Tibial nerve (tissue), 4 donors: ENCODE measurements around the gene GPR3. TPM values are rescaled to one million over a fixed set of nuclear protein-coding genes. Genes with fewer than 3 reads are reported as not detected.
A peak's percentile ranks its signal among the peaks of the same experiment; 100 is the strongest.

Experiments
- DNase-seq, 2 donors: peaks; one replicate each; pipeline ENCODE4 v3.0.0-alpha.2; 2019; ENCODE audit warnings: low spot score in 2 of 2
- H3K27ac ChIP-seq, 4 donors: fragments of 200-600 bp; sonication (generic) in 3 of 4; one replicate each; pipeline ENCODE4 v1.5.1; 2017 to 2019; ENCODE audit warnings: mild to moderate bottlenecking in 1 of 4
- H3K27me3 ChIP-seq, 2 donors: fragments of 200-600 bp; sonication (generic) in 1 of 2; one replicate each; pipeline versions ENCODE4 v1.5.1 to v1.6.0; 2017 to 2019
- H3K36me3 ChIP-seq, 3 donors: fragments of 200-600 bp; sonication (generic); one replicate each; pipeline ENCODE4 v1.5.1; 2018 to 2019
- H3K4me1 ChIP-seq, 4 donors: fragments of 200-600 bp; sonication (generic) in 3 of 4; one replicate each; pipeline ENCODE4 v1.5.1; 2017 to 2019
- H3K4me3 ChIP-seq, 4 donors: fragments of 200-600 bp; sonication (generic) in 3 of 4; one replicate each; pipeline ENCODE4 v1.5.1; 2017 to 2019; ENCODE audit warnings: mild to moderate bottlenecking in 1 of 4, moderate library complexity in 1 of 4
- H3K9me3 ChIP-seq, 4 donors: fragments of 200-600 bp; sonication (generic) in 3 of 4; one replicate each; pipeline ENCODE4 v1.5.1; 2017 to 2019
- EP300 ChIP-seq, 2 donors: sonication (generic); formaldehyde crosslinking; IDR thresholded peaks; one replicate each; pipeline ENCODE4 v1.6.1; 2017; ENCODE audit warnings: antibody characterized with exemption in 2 of 2, mild to moderate bottlenecking in 1 of 2
- POLR2A ChIP-seq, 2 donors: fragments of 450-650 bp; IDR thresholded peaks; one replicate each; pipeline ENCODE4 v1.6.1; 2017; ENCODE audit warnings: antibody characterized with exemption in 2 of 2, mild to moderate bottlenecking in 2 of 2, moderate library complexity in 2 of 2
- WGBS, 2 donors: methylation state at CpG; one replicate each; pipeline ENCODE4 v1.1.5; 2018; 5-methylcytosine and 5-hydroxymethylcytosine counted together
- total RNA-seq, 4 donors: library from RNA; depleted of rRNA; stranded (reverse); fragments of >200 nt; gene quantifications; one replicate each; pipeline ENCODE4 v1.1.0, GENCODE V29; 2016
- TF ChIP-seq, protein P1 (sequence below), 5 experiments: fragments of 200-600 bp in 3 of 5; fragments of 450-650 bp in 2 of 5; sonication (generic) in 3 of 5; IDR thresholded peaks; one replicate each; pipeline ENCODE4 v1.5.1; 2016 to 2019; ENCODE audit warnings: antibody characterized with exemption in 5 of 5, mild to moderate bottlenecking in 3 of 5, moderate library complexity in 2 of 5

Gene GPR3
- total RNA-seq, 4 donors from 2014 or later = not detected

DNA sequence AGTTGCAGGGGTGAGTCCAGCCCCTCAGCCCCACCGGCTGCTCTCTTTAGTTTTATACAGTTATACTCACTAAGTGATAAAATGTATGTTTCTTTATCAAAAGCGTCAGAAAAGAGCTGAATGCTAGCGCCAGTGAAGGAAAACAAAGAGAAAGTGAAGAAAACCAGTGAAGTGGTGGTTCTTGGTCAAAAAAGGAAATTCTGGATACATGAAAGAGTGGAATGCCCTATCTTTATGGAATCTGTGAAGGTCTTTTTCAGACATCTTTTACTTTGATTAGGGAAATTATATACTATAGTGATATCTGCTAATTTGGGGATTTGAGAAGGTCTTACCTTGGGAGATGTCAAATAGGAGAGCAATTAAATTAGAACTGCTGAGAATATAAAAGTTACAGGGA, 41.3 kb downstream of the GPR3 start:
- H3K4me3 ChIP-seq = no peak overlapping the region
- TF ChIP-seq EP300 (IDR thresholded peaks at IDR 0.05) (no peak), POLR2A (IDR thresholded peaks at IDR 0.05) (no peak)
- TF ChIP-seq, protein P1, sequence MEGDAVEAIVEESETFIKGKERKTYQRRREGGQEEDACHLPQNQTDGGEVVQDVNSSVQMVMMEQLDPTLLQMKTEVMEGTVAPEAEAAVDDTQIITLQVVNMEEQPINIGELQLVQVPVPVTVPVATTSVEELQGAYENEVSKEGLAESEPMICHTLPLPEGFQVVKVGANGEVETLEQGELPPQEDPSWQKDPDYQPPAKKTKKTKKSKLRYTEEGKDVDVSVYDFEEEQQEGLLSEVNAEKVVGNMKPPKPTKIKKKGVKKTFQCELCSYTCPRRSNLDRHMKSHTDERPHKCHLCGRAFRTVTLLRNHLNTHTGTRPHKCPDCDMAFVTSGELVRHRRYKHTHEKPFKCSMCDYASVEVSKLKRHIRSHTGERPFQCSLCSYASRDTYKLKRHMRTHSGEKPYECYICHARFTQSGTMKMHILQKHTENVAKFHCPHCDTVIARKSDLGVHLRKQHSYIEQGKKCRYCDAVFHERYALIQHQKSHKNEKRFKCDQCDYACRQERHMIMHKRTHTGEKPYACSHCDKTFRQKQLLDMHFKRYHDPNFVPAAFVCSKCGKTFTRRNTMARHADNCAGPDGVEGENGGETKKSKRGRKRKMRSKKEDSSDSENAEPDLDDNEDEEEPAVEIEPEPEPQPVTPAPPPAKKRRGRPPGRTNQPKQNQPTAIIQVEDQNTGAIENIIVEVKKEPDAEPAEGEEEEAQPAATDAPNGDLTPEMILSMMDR (IDR thresholded peaks at IDR 0.05) = no peak
- peak overlapping the region in 2 of 4 donors; percentile 76 to 90 for H3K27ac ChIP-seq
- H3K36me3 ChIP-seq = no peaks in the 10 kb centered on the region
- peaks cover 0 to 100% (median 91%) of the 10 kb centered on the region in 4 donors for H3K4me1 ChIP-seq
- no peaks in the 10 kb centered on the region for H3K27me3 ChIP-seq
- no peaks in the 10 kb centered on the region for H3K9me3 ChIP-seq
- no peak for DNase-seq
- 84 to 93% methylated on average over 3 of the region's 3 CpGs for WGBS, 2 donors

DNA sequence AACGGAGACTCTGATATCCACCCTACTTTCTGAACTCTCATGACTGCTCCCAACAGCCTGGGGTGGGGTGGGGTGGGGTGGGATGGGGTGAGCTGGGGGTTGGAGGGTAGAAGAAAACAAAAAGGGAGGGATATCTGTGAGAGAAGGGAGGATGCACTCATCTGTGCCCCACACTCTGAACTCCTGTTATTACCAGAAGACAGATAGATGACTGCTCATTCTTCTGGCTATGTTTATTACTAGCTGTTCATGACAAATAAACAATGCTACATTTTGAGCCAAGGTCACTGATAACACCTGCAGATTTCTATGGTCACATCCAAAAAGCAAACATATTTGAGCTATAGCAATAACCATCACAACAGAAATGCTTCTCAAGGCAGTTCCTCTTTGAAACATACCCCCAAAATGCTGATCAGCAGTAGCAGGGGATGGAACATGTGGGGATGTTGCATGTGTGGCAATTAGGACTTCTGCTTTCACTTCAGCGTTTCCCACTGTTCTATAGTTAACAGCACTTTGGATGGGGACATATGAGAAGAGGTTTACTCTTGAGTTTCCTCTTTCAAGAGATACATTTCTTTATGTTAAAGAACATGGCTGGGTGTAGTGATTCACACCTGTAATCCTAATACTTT, 43.3 kb downstream of the GPR3 start:
- H3K27me3 ChIP-seq = no peaks in the 10 kb centered on the region
- 52 to 57% methylated on average over 2 of the region's 2 CpGs for WGBS, 2 donors
- peaks cover 0 to 94% (median 78%) of the 10 kb centered on the region in 4 donors for H3K4me1 ChIP-seq
- peak overlapping the region in 3 of 4 donors; percentile 58 to 90 (median 76) for H3K27ac ChIP-seq
- H3K9me3 ChIP-seq = no peaks in the 10 kb centered on the region
- peaks cover 0 to under 1% (median 0%) of the 10 kb centered on the region in 3 donors for H3K36me3 ChIP-seq
- TF ChIP-seq EP300 (IDR thresholded peaks at IDR 0.05) = peak in 1 of 2 donors; percentile 79
- no peak for TF ChIP-seq POLR2A (IDR thresholded peaks at IDR 0.05)
- peak overlapping the region in 1 of 4 donors; percentile 7 for H3K4me3 ChIP-seq
- DNase-seq = no peak

DNA sequence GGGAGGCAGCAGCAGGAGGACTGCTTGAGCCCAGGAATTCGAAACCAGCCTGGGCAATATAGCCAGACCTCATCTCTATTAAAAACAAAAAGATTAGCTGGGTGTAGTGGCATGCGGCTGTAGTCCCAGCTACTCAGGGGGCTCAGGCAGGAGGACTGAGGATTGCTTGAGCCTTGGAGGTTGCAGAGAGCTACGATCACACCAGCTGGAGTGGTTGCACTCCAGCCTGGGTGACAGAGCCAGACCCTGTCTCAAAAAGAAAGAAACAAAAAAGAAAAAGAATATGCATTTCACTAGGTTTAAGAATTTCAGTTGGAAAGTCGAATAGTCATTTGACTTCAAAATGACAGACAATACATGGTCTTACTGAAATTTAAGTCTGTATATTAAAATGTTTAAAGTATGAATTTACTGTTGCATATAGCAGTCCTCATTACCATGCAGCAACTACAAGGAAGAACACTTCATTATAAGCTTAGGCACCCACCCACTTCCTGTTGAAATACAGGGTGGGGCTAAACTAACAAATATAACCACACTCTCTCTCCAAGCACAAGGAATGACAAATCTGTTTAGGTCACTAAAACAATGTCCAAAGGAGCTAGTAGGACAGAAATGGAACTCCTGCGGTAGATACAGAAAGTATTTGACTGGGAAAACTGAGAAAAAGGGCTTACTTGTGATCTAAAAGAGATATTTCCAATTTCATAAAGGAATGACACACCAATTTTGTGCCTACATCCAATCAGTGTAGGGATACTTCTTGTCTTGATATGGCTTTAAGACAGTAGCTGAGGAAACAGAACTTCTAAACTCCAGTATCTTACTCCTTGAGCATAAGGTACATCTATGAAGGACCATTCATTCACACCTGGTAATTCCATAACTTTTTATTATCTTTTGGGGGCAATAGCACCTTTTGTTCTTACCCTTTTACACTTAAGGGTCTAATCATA, 44.1 kb downstream of the GPR3 start:
- peaks cover 0 to 8% (median 0%) of the 10 kb centered on the region in 3 donors for H3K36me3 ChIP-seq
- peaks cover 0 to 86% (median 70%) of the 10 kb centered on the region in 4 donors for H3K4me1 ChIP-seq
- H3K9me3 ChIP-seq = no peaks in the 10 kb centered on the region
- TF ChIP-seq, protein P1 (IDR thresholded peaks at IDR 0.05) = no peak
- TF ChIP-seq POLR2A (IDR thresholded peaks at IDR 0.05) = peak; percentile 6 to 39
- TF ChIP-seq EP300 (IDR thresholded peaks at IDR 0.05) = peak in 1 of 2 donors; percentile 70
- WGBS, 2 donors = 27 to 32% methylated on average over 5 of the region's 5 CpGs
- H3K27me3 ChIP-seq = no peaks in the 10 kb centered on the region
- peak overlapping the region in 1 of 4 donors; percentile 7 for H3K4me3 ChIP-seq
- H3K27ac ChIP-seq = peak overlapping the region in 3 of 4 donors; percentile 58 to 90 (median 76)
- peak in 1 of 2 donors; percentile 56 for DNase-seq

DNA sequence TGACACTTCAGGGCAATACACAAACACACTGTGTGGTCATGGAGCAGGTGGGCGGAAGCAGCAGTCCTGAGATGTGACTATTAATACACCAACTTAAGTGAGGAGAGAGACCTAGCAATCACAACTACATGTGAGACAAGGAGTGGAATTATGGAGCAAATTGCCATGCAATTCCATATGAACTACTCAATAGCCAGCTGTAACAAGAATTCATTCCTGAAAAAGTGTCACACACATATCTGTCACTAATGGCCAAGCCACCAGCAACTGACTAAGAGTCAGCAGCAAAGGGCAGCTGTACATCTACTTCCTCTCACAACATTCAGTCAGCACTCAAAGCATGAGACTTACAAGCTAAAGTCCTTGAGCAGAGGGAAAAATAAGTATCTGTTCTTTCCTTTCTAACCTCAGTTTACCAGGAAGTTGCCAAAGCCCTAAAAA, 46.2 kb downstream of the GPR3 start:
- 76 to 95% methylated on average over 1 of the region's 1 CpG for WGBS, 2 donors
- Histone ChIP-seq H3K4me1 (peaks cover 0 to 69% (median 54%) of the 10 kb centered on the region in 4 donors), H3K9me3 (no peaks in the 10 kb centered on the region), H3K4me3 (no peak overlapping the region), H3K27me3 (no peaks in the 10 kb centered on the region), H3K36me3 (peaks cover 0 to 13% (median 0%) of the 10 kb centered on the region in 3 donors), H3K27ac (peak overlapping the region in 3 of 4 donors; percentile 4 to 90 (median 8))
- no peak for DNase-seq
- TF ChIP-seq EP300 (IDR thresholded peaks at IDR 0.05) (no peak), POLR2A (IDR thresholded peaks at IDR 0.05) (no peak)
- TF ChIP-seq, protein P1 (IDR thresholded peaks at IDR 0.05) = no peak

DNA sequence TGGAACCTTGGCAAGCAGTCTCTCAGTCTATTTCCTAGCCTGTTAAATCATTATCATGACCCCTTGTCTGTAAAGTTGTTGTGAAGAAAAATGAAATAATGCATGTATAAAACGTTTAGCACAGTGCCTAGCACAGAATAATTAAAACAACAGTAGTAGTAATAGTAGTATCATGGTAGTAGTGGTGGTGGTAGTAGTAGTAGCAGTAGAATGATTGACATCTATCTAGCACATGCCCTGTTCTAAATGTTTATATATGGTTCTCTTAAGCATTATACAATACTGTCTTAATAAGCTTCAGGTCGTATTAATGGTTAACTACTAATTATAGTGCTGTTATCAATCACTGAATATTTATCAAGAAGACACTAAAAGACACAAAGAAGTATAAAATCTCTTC, 46.7 kb downstream of the GPR3 start:
- DNase-seq = no peak
- no peak for TF ChIP-seq EP300 (IDR thresholded peaks at IDR 0.05)
- no peak for TF ChIP-seq POLR2A (IDR thresholded peaks at IDR 0.05)
- TF ChIP-seq, protein P1 (IDR thresholded peaks at IDR 0.05) = no peak
- Histone ChIP-seq H3K27me3 (no peaks in the 10 kb centered on the region), H3K4me1 (peaks cover 0 to 69% (median 50%) of the 10 kb centered on the region in 4 donors), H3K4me3 (no peak overlapping the region), H3K36me3 (peaks cover 0 to 13% (median 0%) of the 10 kb centered on the region in 3 donors), H3K9me3 (no peaks in the 10 kb centered on the region), H3K27ac (peak overlapping the region in 1 of 4 donors; percentile 90)
- WGBS, 2 donors = 47 to 49% methylated on average over 2 of the region's 2 CpGs
